Measurements from ENCODE around the gene ZNF575.

DNA sequence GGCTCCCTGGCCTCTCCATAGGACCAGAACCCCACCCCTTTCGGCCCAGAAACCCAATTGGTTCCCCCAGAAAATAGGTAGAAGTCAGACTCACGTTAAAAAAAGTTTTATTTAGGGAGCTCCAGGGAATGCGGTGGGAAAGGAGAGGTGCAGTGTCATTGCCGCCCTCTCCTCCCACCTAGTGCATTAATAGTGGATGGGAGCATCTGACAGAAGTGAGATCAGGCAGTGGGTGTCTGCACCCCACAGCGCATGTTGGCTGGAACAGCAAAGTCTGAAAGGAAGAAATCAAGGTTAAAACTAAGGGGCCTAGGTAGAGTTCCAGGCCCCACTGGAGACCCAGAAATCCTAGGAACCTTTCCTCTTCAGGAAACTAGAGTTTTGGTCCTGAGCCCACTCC is 26.4 kb upstream of the ZNF575 start:
- TF ChIP-seq POLR2A (IDR thresholded peaks at IDR 0.05), result no peak
- TF ChIP-seq, protein P1, sequence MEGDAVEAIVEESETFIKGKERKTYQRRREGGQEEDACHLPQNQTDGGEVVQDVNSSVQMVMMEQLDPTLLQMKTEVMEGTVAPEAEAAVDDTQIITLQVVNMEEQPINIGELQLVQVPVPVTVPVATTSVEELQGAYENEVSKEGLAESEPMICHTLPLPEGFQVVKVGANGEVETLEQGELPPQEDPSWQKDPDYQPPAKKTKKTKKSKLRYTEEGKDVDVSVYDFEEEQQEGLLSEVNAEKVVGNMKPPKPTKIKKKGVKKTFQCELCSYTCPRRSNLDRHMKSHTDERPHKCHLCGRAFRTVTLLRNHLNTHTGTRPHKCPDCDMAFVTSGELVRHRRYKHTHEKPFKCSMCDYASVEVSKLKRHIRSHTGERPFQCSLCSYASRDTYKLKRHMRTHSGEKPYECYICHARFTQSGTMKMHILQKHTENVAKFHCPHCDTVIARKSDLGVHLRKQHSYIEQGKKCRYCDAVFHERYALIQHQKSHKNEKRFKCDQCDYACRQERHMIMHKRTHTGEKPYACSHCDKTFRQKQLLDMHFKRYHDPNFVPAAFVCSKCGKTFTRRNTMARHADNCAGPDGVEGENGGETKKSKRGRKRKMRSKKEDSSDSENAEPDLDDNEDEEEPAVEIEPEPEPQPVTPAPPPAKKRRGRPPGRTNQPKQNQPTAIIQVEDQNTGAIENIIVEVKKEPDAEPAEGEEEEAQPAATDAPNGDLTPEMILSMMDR (IDR thresholded peaks at IDR 0.05), result no peak
